ENCODE results near the gene G6PC1.
"Not testable (repeated sequence)": the region's sequence is repeated elsewhere in the genome, so short reads cannot be mapped to it uniquely, and the experiment has no call there.

The G6PC1 gene

GRCh38 chr17:42904110-42904469 lies 3.5 kb downstream of the G6PC1 start:
- DNase-seq, result no peak

DNA sequence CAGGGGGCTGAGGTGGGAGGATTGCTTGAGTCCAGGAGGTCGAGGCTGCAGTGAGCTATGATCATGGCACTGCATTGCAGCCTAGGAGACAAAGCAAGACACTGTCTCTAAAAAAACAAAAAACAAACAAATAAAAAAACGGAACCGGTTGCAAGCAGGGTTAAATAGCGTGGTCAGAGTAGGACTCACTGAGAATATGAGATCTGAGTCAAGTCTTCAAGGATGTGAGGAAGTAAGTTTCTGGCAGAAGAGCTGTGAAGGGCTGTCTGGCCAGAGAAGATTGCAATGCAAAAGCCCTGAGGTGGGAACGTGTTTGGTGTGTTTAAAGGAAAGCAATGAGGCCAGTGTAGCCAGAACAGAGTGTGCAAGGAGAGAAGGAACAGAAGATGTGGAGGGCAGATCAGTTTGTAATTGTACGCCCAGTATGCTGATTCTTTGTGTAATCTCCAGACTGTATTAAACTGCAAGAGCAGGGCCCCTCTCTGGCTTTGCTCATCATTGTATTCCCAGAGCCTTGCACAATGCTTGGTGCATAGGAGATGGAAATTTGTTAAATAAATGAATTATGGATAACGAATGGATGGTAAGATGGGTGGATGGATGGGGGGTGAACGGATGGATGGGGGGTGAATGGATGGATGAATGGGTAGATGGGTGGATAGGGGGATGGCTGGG lies 6.3 kb downstream of the G6PC1 start:
- DNase-seq, result no peak

- DNase-seq, result peak; percentile 34
Observed at GRCh38 chr17:42908872-42909700, 8.5 kb downstream of the G6PC1 start.

DNA sequence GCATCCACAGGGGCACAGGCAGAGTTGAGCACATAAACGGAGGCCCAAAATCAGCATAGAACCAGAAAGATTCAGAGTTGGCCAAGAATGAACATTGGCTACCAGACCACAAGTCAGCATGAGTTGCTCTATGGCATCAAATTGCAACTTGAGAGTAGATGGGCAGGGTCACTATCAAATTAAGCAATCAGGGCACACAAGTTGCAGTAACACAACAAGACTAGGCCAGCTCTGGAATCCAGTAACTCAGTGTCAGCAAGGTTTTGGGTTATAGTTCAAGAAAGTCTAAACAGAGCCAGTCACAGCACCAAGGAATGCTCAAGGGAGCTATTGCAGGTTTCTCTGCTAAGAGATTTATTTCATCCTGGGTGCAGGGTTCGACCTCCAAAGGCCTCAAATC lies 12.9 kb downstream of the G6PC1 start:
- DNase-seq, result no peak

DNA sequence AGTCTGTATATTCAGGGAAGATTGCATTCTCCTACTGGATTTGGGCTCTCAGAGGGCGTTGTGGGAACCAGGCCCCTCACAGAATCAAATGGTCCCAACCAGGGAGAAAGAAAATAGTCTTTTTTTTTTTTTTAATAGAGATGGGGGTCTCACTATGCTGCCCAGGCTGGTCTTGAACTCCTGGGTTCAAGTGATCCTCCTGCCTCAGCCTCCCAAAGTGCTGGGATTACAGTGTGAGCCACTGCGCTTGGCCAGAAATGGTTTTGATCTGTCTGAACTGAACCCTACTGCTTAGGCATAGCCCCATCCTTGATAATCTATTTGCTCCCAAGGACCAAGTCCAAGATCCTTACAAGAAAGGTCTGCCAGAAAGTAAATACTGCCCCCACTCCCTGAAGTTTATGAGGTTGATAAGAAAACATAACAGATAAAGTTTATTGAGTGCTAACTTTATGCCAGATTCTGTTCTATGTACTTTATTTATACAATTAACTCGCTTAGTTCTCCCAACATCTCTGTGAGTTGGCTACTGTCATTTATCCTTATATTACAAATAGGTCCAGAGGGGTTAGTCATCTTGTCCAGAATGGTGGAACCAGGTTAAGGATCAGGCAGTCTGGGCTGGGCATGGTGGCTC lies 13.5 kb downstream of the G6PC1 start:
- DNase-seq, result no peak

DNA sequence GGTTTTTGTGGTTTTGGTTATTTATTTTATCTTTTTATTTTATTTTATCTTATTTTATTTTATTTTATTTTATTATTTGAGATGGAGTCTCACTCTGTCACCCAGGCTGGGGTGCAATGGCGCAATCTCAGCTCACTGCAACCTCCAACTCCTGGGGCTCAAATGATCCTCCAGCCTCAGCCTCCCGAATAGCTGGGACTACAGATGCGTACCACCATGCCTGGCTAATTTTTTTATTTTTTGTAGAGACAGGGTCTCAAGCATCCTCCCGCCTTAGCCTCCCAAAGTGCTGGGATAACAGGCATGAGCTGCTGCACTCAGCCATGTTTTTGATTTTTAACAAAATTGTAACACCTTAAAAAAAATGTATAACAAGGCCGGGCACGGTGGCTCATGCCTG lies 14.7 kb downstream of the G6PC1 start:
- DNase-seq, result not testable (repeated sequence)

GRCh38 chr17:42916388-42917235 lies 16.0 kb downstream of the G6PC1 start:
- not testable (repeated sequence) for DNase-seq

GRCh38 chr17:42917236-42917603 lies 16.6 kb downstream of the G6PC1 start:
- no peak for DNase-seq

GRCh38 chr17:42918902-42919521 lies 18.4 kb downstream of the G6PC1 start:
- DNase-seq, result no peak

- DNase-seq, result not testable (repeated sequence)
Observed at GRCh38 chr17:42919522-42920077, 19.0 kb downstream of the G6PC1 start.

DNA sequence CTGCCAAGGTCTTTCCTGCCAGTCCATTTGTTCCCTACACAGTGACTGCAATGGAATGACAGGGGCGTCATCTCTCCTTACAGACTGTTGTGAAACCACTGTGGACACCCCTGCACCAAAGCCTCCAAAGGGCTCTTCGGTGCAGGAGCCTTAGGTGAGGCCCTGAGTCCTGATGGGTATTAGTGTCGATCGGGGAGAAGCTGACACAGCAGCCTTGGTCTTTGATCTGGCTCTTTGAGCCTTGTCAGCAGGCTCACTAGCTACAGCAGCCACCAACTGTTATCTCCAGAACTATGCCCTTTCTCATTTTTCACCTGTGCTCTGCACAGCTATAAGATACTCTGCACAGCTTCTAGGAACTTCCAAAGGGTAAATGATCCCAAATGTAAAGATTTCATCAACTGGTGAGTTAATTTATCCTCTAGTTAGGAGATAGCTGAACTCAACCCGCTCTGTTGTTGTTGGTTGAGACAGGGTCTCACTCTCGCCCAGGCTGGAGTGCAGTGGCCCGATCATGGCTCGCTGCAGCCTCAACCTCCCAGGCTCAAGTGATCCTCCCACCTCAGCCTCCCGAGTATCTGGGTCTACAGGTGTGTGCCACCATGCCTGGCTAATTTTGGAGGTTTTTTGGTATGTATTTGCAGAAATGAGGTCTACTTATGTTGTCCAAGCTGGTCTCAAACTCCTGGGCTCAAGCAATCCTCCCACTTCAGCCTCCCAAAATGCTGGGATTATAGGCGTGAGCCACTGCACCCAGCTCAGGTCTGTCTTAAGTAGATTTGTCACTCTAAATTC lies 19.7 kb downstream of the G6PC1 start:
- DNase-seq, result no peak

DNA sequence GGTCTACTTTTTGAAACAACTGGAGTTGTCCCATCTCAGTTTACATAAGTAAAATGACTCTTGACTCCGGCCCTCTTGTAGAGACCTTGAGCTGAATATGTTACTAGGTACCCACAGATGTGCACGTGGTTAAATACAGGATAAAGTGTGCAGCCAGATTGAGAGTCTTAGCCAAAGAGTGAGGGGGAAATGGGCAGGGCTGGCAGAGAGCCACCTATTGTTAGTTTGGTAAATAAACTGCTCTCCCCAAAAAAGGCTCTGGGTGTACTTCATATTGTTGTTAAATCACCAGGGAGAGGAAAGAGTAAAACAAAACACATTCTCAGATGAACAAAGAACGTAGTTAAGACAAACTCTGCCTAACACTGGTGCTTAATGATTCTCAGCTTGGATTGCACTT lies 20.3 kb downstream of the G6PC1 start:
- DNase-seq, result no peak

DNA sequence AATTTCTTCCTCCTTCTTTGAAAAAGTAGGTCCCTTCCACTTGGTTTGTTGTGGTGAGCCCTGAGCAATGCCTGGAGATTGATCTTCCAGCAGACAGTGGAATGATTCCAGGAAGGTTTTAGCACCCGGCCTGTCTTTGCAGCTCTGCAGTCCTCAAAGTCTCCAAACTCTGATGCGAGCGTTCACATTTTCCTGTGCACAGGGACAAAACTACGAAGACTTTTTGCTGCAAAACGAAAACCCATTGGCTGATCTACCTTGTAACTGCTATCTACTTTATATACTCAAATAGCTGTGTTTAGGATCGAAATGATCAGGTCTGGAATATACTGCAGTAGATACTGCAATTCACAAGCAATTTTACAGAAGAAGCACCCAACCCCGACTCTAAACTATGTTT lies 21.7 kb downstream of the G6PC1 start:
- DNase-seq, result no peak

DNA sequence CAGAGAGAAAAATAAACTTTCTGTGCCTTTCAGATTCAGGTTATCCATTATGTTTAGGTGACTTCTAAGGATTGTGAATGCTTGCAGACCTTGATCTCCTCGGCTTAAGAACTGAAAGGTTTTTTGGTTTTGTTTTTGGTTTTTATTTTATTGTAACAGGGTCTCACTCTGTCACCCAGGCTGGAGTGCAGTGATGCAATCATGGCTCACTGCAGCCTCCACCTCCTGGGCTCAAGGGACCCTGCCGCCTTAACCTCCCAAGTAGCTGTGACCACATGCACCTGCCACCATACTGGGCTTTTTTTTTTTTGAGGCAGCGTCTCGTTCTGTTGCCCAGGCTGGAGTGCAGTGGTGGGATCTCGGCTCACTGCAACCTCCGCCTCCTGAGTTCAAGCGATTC lies 22.9 kb downstream of the G6PC1 start:
- DNase-seq, result not testable (repeated sequence)

- no peak for DNase-seq
Observed at GRCh38 chr17:42924891-42925290, 24.3 kb downstream of the G6PC1 start.

DNA sequence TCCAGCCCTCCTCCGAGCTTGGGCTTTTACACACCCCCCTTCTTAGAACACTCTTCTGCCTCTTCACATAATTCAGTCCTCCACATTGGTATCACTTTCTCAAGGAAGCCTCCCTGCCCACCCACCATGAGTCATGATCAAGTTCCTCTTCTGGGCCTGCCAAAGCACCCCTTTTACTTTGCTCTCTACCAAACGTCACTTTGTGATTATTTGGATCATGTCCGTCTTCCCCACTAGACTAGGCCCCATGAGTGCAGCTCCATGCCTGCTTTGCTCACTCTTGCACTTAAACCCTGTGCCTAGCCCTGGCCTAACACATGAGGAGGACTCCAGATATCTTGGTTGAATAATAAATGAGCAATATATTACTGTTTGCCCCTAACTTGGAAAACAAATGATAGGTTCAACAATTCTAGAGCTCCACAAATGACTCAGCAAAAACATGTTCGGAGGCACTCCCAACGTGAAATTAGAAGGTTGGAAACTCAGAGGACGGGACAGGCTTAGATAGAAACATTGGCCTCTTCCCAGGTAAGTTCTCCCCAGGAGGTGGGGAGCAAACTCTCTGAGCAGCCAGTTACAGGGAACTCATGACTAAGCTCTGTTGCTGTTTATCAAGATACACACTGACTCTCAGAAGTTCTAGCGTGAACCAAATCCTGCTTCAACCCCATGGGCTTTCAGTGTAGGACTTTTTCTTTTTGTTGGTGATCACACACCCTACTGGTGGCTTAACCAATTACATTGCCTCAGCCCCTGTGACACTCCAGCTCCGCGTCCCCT lies 28.3 kb downstream of the G6PC1 start:
- peak; percentile 78 for DNase-seq

- no peak for DNase-seq
Observed at GRCh38 chr17:42929497-42929844, 28.9 kb downstream of the G6PC1 start.

DNA sequence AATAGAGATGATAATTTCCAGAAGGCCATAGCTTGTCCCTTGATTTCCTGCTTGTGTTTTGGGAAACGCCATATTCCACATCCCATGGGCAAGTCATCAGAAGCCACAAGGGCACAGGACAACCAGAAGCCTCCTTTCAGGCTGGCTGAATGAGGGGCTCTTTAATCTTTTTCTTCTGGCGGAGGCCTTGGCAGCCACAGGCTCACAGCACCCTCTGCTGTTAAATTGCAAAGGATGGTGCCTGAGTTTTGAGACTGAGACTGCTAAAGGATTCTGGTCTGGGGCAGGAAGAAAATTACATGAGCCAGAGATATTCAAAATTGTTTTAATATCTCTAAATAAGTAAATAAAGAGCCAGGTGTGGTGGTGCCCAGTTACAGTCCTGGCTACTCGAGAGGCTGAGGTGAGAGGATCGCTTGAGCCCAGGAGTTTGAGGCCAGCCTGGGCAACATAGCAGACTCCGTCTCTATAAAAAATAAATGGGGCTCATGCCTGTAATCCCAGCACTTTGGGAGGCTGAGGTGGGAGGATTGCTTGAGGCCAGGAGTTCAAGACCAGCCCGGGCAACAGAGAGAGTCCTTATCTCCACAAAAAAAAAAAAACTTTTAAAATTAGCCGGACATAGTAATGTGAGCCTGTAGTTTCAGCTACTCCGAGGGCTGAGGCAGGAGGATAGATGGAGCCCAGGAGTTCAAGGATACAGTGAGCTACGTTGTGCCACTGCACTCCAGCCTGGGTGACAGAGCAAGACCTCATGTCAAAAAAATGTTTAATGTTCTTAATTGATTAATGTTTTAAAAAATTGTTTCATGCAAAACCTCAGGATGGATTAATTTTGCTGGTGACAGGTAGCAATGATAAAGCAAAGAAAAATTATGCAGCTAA lies 37.4 kb downstream of the G6PC1 start:
- peak; percentile 50 for DNase-seq

- DNase-seq, result peak; percentile 33
Observed at GRCh38 chr17:42944211-42944610, 43.6 kb downstream of the G6PC1 start.

DNA sequence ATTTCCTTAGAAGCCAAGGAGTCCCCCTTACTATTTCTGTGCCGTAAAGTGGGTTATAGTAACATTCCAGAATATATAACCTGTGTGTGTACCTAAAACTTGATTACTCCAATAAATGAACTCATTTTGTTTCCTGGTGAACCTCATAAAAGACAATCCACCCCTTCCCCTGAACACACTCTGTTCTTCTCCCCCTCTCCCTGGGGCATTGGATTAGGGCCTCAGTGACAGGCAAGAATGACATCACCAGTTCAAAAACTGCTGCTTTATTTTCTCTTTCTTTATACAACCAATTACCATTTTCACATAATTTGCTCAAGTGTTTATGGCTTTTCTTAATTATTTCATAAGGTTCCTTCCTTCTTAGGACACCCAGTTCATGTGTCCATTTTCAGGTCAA lies 46.2 kb downstream of the G6PC1 start:
- DNase-seq, result no peak

Measured in HCEC 1CT (cell line).